ENCODE data around the gene GPR162. TPM values are rescaled to one million over a fixed set of nuclear protein-coding genes. Genes with fewer than 3 reads are reported as not detected.

The GPR162 gene
- total RNA-seq, 2 experiments from 2014 or later = not detected

DNA sequence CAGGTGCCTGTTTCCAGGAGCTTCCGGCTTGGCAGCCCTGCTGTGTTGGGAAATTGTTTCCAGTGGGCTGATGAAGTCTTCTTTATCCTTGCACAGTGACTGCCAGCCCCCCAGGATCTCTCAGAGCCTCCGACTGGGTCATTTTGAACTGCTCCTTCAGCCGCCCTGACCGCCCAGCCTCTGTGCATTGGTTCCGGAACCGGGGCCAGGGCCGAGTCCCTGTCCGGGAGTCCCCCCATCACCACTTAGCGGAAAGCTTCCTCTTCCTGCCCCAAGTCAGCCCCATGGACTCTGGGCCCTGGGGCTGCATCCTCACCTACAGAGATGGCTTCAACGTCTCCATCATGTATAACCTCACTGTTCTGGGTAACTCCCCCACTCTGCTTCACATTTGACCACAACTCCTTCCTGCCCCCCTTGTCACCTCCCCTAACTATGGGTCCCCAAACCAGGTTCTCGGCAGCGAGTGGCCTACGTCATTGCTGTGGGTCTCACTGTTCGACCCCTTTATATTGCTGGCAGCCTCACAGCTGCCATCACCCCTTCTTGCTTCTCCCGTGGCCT is 47.0 kb upstream of the GPR162 start:
- CTCF ChIA-PET (ENCODE audit: unreplicated experiment) = no interaction called here
- Histone ChIP-seq H3K9me2 (ENCODE audit: insufficient read depth, low read length) (no peaks in the 10 kb centered on the region), H4K20me1 (ENCODE audit: insufficient read depth, low read length) (no peaks in the 10 kb centered on the region), H3K79me2 (ENCODE audit: insufficient read depth, low read depth, low read length) (no peaks in the 10 kb centered on the region), H3K36me3 (ENCODE audit: insufficient read depth, low read length) (no peaks in the 10 kb centered on the region), H3K27ac (ENCODE audit: low read depth, low read length, poor library complexity, severe bottlenecking) (no peak overlapping the region), H2AFZ (ENCODE audit: low read length) (no peak overlapping the region), H3K9me3 (ENCODE audit: low read length) (no peaks in the 10 kb centered on the region), H3K4me3 (ENCODE audit: low read depth, low read length, poor library complexity, severe bottlenecking) (no peak overlapping the region), H3K4me2 (ENCODE audit: low read length) (no peak overlapping the region), H3K4me1 (ENCODE audit: insufficient read depth, low read length, poor library complexity, severe bottlenecking) (peaks cover 34% of the 10 kb centered on the region)
- TF ChIP-seq CTCF (conservative IDR thresholded peaks at IDR 0.05; ENCODE audit: low read length) (no peak), EZH2phosphoT487 (IDR thresholded peaks at IDR 0.05; ENCODE audit: borderline replicate concordance, low read depth, low read length) (no peak)
- POLR2A ChIA-PET = no interaction called here
- DNase-seq (ENCODE audit: low spot score) = no peak
- intact Hi-C loops (cut with micrococcal nuclease; ENCODE audit: unreplicated experiment) = no loop called here
- BruUV-seq (replicated peaks) = no TSS peak

GRCh38 chr12:6775185-6776174 is 46.1 kb upstream of the GPR162 start:
- no peaks in the 10 kb centered on the region for H3K79me2 ChIP-seq (ENCODE audit: insufficient read depth, low read depth, low read length)
- no peaks in the 10 kb centered on the region for H3K9me3 ChIP-seq (ENCODE audit: low read length)
- no peaks in the 10 kb centered on the region for H4K20me1 ChIP-seq (ENCODE audit: insufficient read depth, low read length)
- no TSS peak for BruUV-seq (replicated peaks)
- H3K9me2 ChIP-seq (ENCODE audit: insufficient read depth, low read length) = no peaks in the 10 kb centered on the region
- no peak overlapping the region for H3K27ac ChIP-seq (ENCODE audit: low read depth, low read length, poor library complexity, severe bottlenecking)
- TF ChIP-seq EZH2phosphoT487 (IDR thresholded peaks at IDR 0.05; ENCODE audit: borderline replicate concordance, low read depth, low read length) (no peak), CTCF (conservative IDR thresholded peaks at IDR 0.05; ENCODE audit: low read length) (no peak)
- H3K36me3 ChIP-seq (ENCODE audit: insufficient read depth, low read length) = no peaks in the 10 kb centered on the region
- H3K4me3 ChIP-seq (ENCODE audit: low read depth, low read length, poor library complexity, severe bottlenecking) = no peak overlapping the region
- ChIA-PET CTCF (ENCODE audit: unreplicated experiment) (no interaction called here), POLR2A (no interaction called here)
- H3K4me2 ChIP-seq (ENCODE audit: low read length) = no peak overlapping the region
- H3K4me1 ChIP-seq (ENCODE audit: insufficient read depth, low read length, poor library complexity, severe bottlenecking) = peaks cover 42% of the 10 kb centered on the region
- intact Hi-C loops (cut with micrococcal nuclease; ENCODE audit: unreplicated experiment) = no loop called here
- H2AFZ ChIP-seq (ENCODE audit: low read length) = no peak overlapping the region
- DNase-seq (ENCODE audit: low spot score) = no peak

DNA sequence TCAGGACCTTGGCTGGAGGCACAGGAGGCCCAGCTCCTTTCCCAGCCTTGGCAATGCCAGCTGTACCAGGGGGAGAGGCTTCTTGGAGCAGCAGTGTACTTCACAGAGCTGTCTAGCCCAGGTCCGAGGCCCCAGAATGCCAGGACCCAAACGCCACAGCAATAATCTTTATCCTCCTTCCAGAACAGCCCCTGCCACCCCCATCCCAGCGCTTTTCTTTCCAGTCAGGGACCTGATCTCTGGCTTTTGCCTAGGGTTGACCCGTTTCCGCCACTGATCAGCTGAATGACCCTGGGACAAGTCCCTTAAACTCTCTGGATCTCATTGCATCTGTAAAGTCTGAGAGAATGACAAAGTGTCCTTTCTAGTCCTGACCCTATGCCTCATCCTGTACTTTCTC is 44.2 kb upstream of the GPR162 start:
- Histone ChIP-seq H3K27ac (ENCODE audit: low read depth, low read length, poor library complexity, severe bottlenecking) (no peak overlapping the region), H4K20me1 (ENCODE audit: insufficient read depth, low read length) (no peaks in the 10 kb centered on the region), H3K4me1 (ENCODE audit: insufficient read depth, low read length, poor library complexity, severe bottlenecking) (peaks cover 34% of the 10 kb centered on the region), H3K79me2 (ENCODE audit: insufficient read depth, low read depth, low read length) (no peaks in the 10 kb centered on the region), H2AFZ (ENCODE audit: low read length) (no peak overlapping the region), H3K9me2 (ENCODE audit: insufficient read depth, low read length) (no peaks in the 10 kb centered on the region), H3K4me2 (ENCODE audit: low read length) (no peak overlapping the region), H3K4me3 (ENCODE audit: low read depth, low read length, poor library complexity, severe bottlenecking) (no peak overlapping the region), H3K36me3 (ENCODE audit: insufficient read depth, low read length) (no peaks in the 10 kb centered on the region), H3K9me3 (ENCODE audit: low read length) (no peaks in the 10 kb centered on the region)
- BruUV-seq (replicated peaks) = no TSS peak
- DNase-seq (ENCODE audit: low spot score) = no peak
- intact Hi-C loops (cut with micrococcal nuclease; ENCODE audit: unreplicated experiment) = no loop called here
- no peak for TF ChIP-seq CTCF (conservative IDR thresholded peaks at IDR 0.05; ENCODE audit: low read length)
- no peak for TF ChIP-seq EZH2phosphoT487 (IDR thresholded peaks at IDR 0.05; ENCODE audit: borderline replicate concordance, low read depth, low read length)
- CTCF ChIA-PET (ENCODE audit: unreplicated experiment) = no interaction called here
- POLR2A ChIA-PET = no interaction called here
